NCI-H82 (cell line): Measurements from ENCODE around the gene ASB11.
"Not testable (repeated sequence)": the region's sequence is repeated elsewhere in the genome, so short reads cannot be mapped to it uniquely, and the experiment has no call there.

Experiments
- DNase-seq: peaks from one replicate; lab custom pipeline; 2025; lab: John Stamatoyannopoulos, UW

ASB11 gene

GRCh38 chrX:15305899-15306298 is 9.5 kb downstream of the ASB11 start:
- not testable (repeated sequence) for DNase-seq

DNA sequence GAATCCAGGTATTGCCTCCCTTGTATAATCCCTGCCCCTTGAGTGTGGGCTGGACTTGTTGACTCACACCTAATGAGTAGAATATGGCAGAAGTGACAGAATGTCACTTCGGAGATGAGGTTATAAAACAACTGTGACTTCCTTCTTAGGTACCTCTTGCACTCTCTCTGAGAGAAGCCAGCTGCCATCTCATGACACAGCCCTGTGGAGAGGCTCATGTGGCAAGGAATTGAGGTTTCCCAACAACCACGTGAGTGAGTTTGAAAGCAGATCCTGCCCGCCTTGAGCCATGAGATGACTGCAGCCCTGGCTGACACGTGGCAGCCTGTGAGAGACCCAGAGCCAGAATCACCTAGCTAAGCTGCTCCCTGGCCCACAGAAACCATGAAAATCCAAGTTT is 13.5 kb downstream of the ASB11 start:
- DNase-seq = no peak

GRCh38 chrX:15299941-15300851 is 15.2 kb downstream of the ASB11 start:
- DNase-seq = peak; percentile 2

- DNase-seq = no peak
Measured at GRCh38 chrX:15298780-15299179, 16.7 kb downstream of the ASB11 start.

GRCh38 chrX:15298201-15298600 is 17.2 kb downstream of the ASB11 start:
- no peak for DNase-seq

- DNase-seq = no peak
Measured at GRCh38 chrX:15293451-15293850, 22.0 kb downstream of the ASB11 start.

DNA sequence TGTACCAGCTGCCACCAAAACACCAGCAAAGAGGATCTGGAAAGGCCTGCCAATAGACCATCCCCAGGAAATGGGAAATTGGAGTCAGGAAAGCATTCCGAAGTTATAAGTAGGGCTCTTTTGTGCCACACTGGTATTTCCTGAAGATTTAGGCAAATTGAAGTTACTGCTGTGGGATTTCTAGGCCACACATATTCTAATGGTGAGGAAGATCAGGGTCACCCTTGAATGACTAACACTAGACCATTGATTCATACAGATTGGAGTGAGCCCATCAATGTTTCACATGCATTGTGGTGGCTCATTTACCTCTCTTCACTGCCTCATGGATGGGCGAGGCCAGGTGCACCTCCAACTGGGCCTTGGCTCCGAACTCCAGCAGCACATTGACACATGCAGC is 22.6 kb downstream of the ASB11 start:
- no peak for DNase-seq

GRCh38 chrX:15277604-15278003 is 37.8 kb downstream of the ASB11 start:
- no peak for DNase-seq

GRCh38 chrX:15274946-15275345 is 40.5 kb downstream of the ASB11 start:
- DNase-seq = no peak

DNA sequence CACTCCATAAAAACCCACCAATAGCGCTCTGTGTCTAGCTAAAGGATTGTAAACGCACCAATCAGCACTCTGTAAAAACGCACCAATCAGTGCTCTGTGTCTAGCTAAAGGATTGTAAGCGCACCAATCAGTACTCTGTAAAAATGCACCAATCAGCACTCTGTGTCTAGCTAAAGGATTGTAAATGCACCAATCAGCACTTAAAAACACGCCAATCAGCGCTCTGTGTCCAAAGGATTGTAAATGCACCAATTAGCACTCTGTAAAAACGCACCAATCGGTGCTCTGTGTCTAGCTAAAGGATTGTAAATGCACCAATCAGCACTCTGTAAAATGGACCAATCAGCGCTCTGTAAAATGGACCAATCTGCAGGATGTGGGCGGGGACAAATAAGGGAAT is 42.2 kb downstream of the ASB11 start:
- not testable (repeated sequence) for DNase-seq

DNA sequence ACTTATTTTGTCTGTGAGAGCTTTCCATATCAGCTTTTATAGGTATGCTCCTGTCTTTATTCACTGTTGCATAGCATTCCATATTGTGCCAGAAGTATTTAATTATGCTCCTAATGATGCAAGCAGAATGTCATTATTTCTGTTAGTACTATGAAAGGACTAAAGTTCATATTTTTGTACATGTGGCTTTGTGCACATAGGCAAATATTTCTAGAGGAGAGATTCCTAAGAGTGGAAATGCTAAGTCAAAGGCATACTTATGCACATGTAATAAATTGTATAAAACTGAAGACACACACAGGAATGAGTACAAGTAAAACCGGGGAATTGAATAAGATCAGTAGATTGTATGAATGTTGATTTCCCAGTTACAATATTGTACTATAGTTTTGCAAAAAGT is 43.7 kb downstream of the ASB11 start:
- DNase-seq = no peak

- no peak for DNase-seq
Measured at GRCh38 chrX:15269618-15270521, 45.6 kb downstream of the ASB11 start, which contains the start of gene ASB9. Gene ASB9, minus strand, starts transcription at chrX:15270083. Its CDS starts 209 bp downstream, at chrX:15269874.

- DNase-seq = no peak
Measured at GRCh38 chrX:15269120-15269519, 46.3 kb downstream of the ASB11 start.

GRCh38 chrX:15254852-15255251 is 60.6 kb downstream of the ASB11 start:
- no peak for DNase-seq

DNA sequence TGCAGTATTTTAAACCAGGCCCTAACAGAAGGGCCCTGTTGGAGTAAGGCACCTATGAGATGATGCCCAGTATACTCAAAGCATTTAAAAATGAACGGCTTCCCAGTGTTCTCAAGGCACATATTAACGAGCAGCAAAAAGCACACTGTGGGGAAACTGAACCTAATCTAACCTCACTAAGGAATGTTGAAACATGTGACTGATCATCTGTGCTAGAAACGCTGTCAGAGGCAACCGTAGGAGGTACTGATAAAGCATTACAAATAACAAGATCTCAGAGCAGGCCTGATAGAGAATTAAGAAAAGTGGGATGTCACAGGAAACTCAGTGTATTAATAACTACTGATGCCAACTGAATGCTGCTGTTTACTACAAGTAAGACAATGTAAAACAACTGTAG is 69.5 kb downstream of the ASB11 start:
- DNase-seq = no peak

- no peak for DNase-seq
Measured at GRCh38 chrX:15244421-15244820, 71.0 kb downstream of the ASB11 start.

DNA sequence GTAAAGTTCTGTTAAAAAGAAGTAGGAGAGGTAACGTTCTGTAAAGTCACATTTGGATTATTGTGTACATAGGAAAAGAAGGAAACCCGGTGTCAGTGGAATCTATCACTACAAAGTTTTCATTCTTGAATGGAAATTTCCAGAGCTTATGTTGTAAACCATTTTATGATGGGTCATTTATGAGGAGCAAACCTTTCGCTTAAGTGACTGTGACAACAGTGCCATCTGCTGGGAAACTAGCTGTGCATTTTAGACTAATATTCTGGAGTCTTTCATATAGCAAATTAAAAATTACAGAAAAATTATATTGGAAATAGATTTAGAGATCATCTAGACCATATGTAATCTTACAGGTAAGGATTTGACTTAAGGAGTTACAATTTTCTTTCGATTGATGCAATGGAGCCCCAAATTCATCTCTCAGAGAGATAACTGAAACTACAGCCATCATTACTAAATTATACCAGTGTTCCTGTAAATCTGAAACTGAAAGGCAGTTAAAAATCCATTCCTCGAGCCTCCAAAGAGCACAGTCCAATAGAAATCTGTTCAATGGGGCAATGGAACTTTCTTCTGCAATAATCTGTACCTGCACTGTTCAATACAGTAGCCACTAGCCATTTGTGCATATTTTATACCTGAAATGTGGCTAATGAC is 72.4 kb downstream of the ASB11 start:
- DNase-seq = peak; percentile 73

DNA sequence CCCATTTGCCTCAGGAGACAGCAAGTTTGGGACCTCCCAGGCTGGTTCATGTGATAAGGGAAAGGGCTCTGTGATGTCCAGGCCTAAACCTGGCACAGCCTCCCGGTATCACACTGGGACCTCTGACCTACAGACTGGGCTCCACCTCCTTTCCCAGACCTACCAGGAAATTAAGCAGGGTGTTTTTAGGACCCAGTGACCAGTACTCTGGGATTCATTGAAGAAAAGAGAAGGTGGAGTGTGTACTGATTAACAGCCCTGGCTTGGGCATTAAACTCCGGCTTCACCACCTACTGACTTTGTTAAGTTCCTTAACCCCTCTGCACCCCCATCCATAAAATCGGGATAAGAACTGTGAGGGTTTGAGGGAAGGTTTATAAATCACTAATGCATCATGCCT is 74.1 kb downstream of the ASB11 start:
- no peak for DNase-seq

- DNase-seq = no peak
Measured at GRCh38 chrX:15240414-15240813, 75.0 kb downstream of the ASB11 start.

DNA sequence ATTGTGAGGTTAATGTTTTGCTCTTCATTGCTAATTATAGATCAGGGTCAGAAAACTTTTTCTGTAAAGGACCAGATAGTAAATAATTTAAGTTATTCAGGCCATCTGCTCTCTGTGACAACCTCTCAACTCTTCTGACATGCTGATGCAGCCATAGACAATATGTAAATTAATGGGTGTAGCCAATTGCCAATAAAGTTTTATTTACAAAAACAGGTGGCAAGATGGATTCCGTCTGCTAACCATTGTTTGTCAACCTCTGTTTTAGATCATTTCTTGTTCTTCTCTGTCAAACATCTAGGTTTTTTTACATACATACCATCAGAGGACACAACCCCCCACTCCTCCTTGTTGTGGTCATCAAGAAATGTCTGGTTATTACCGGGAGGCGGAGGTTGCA is 79.3 kb downstream of the ASB11 start:
- no peak for DNase-seq

DNA sequence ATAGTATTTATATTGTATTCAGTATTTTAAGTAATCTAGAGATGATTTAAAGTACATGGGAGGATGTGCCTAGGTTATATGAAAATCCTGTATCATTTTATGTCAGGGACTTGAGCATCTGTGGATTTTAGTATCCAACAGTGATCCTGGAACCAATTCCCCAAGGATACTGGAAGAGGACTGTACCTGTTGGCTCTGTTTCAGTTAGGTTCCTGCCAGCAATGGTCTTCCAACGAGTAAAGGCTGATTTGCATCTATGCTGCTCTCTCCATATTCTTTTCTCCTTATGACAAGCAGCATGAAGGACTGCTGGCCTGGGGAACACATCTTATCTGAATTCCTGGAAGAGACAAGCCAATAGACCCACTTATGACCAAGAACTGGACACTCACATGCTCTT is 80.4 kb downstream of the ASB11 start:
- DNase-seq = no peak

- DNase-seq = no peak
Measured at GRCh38 chrX:15233416-15234015, 81.9 kb downstream of the ASB11 start.
